D721Med (cell line): Measurements from ENCODE around the gene APPL2.
"Not testable (repeated sequence)": the region's sequence is repeated elsewhere in the genome, so short reads cannot be mapped to it uniquely, and the experiment has no call there.

Experiments
- DNase-seq: peaks from one replicate; pipeline ENCODE4 v3.0.0; 2011; ENCODE audit warnings: low spot score; ENCODE audit not compliant: insufficient read length
- FAIRE-seq: peaks from 2 replicates; lab custom pipeline; 2011; peaks lifted over from hg19 to GRCh38; lab: Jason Lieb, UNC
- TF ChIP-seq, protein P1 (sequence below): IDR thresholded peaks from 2 replicates; pipeline ENCODE4 v1.5.1; 2012; ENCODE audit warnings: mild to moderate bottlenecking, control low read depth; ENCODE audit not compliant: insufficient read depth; ENCODE audit errors: missing control alignments

The APPL2 gene

DNA sequence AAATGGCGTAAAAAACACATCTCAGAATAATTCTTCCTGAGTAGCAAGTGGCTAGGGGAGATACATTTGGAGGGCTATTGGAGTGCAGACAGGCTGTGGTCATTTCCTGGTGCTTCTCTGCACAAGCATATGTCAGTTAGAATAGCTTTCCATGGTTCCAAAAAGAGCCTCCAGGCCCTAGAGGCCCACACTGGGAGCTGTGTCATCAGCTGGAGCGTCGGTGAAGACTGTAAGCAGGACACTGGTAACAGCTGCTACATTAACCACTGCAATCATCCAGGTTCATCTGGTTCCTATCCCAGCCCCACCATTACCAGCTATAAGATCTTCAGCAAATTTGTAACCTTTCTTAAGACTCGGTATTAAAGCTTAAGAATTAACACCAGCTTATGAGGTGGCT, 31.7 kb upstream of the APPL2 start:
- FAIRE-seq (no peak), DNase-seq (no peak)

DNA sequence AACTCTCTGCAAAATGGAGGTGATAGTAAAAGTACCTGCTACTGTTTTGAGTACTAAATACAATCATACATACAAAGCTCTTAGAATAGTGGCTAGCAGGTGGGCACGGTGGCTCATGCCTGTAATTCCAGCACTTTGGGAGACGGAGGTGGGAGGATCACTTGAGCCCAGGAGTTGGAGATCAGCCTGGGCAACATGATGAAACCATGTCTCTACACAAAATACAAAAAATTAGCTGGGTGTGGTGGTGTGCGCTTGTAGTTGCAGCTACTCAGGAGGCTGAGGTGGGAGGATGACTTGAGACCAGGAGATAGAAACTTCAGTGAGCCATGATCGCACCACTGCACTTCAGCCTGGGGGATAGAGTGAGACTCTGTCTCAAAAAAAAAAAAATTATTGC, 28.8 kb upstream of the APPL2 start:
- no peak for DNase-seq
- no peak for FAIRE-seq
- TF ChIP-seq, protein P1, sequence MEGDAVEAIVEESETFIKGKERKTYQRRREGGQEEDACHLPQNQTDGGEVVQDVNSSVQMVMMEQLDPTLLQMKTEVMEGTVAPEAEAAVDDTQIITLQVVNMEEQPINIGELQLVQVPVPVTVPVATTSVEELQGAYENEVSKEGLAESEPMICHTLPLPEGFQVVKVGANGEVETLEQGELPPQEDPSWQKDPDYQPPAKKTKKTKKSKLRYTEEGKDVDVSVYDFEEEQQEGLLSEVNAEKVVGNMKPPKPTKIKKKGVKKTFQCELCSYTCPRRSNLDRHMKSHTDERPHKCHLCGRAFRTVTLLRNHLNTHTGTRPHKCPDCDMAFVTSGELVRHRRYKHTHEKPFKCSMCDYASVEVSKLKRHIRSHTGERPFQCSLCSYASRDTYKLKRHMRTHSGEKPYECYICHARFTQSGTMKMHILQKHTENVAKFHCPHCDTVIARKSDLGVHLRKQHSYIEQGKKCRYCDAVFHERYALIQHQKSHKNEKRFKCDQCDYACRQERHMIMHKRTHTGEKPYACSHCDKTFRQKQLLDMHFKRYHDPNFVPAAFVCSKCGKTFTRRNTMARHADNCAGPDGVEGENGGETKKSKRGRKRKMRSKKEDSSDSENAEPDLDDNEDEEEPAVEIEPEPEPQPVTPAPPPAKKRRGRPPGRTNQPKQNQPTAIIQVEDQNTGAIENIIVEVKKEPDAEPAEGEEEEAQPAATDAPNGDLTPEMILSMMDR = no peak

More for the DNA sequence above, 31.7 kb upstream of the APPL2 start:
- TF ChIP-seq, protein P1 = no peak

DNA sequence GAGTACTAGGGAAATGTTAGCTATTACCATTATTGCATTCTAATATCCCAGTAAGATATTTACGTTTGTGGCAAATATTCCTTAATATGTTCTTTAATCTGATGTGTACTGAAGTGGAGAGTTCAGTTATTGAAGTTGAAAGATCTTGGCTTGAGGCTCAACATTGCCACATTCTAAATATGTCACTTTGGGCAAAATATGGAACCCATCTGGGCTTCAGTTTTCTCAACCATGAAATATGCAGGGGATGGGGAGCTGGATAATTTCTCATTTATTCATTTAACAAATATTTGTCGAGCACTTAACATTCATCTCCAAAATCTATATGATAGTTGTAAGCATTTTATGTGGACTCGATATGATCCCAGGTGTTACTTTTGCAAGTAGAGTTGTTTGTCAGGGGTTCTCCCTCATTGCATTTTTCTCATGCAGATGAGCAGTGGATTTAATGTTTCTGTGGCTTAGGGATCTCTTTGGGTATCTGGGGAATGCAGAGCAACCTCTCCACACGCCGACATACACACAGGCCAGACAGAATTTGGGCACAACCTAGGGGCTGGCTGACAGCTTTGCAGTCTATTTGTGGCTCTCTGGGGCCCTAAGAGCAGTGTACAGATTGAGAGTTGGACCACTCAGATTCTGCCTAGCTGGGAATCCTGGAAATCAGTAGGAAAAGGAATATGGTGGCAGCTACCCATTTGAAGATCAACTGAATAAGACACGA, 26.6 kb upstream of the APPL2 start:
- TF ChIP-seq, protein P1 = no peak
- no peak for DNase-seq
- FAIRE-seq = no peak

DNA sequence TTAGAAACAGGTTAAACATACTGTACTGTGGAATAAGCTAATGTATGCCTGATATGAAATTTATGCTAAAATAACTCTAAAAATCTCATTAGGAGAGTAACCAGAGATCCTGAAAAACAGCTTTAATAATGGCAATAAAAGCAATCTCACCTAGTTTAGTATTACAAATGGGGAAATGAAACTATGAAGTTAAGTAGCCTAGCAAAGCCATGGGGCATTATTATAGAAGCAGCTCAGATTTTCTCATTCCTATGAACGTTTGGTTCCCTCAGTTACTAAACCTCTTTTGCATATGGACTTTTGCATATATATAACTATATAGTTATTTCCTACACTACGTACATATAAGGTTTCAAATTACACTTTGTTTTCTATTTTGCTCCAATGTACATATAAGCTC, 25.0 kb upstream of the APPL2 start:
- TF ChIP-seq, protein P1 = no peak
- DNase-seq (no peak), FAIRE-seq (no peak)

DNA sequence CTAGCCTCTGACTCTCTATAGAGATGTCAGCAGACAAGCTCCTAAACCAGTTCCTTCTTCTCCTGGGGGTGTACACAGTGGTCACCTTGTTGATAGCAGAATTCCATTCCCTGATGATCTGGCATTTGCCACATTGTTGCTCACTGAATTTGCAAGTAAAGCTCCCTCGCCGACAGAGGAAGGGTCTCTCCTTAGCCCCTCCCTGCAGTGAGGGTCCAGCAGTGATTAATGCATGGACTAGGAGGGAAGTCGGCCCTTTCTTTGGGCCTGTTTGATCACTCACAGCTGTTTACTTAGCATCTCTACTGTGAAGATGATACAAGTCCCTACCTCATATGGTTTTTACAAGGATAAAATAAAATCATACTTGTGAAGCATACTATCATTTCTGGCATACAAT, 23.3 kb upstream of the APPL2 start:
- no peak for FAIRE-seq
- no peak for DNase-seq
- TF ChIP-seq, protein P1 = no peak

DNA sequence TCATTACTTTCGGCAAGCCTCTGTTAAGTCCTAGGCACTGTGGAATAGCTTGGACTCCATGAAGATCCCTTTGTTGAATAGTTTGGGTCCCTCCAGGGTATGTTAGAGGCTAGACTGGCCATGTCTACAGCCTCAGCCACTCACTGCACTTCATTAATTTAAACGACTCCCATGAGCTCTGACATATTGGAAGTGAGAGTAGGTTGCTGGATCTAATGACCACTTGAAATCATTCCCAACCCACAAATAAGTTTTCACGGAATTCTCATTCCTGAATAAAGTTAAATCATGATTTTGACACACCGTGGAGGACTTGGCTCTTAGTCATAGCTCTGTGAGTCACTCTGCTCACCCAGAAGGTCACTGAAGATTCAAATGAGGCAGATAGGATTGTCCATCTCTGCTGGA, 21.4 kb upstream of the APPL2 start:
- TF ChIP-seq, protein P1 = no peak

DNA sequence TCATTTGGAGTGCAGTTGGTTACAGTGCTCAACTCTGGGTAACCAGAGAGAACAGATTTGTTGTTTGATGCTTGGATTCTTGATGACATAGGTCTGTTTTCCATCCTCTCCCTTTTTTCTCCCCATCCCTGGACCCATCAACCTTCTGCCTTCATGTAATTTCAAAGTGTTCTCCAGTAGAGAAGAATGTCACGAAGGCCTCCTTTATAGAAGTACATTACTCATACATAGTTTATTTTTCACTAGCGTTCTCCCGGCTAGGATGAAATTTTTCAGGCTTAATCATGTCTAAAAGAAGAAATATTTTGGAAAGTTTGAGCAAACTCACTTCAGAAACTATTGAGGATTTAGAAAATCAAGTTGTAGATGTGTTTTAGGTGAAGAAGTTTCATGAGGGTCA, 20.9 kb upstream of the APPL2 start:
- FAIRE-seq (no peak), DNase-seq (no peak)
- TF ChIP-seq, protein P1 = no peak

More for the DNA sequence above, 21.4 kb upstream of the APPL2 start:
- DNase-seq (no peak), FAIRE-seq (no peak)

DNA sequence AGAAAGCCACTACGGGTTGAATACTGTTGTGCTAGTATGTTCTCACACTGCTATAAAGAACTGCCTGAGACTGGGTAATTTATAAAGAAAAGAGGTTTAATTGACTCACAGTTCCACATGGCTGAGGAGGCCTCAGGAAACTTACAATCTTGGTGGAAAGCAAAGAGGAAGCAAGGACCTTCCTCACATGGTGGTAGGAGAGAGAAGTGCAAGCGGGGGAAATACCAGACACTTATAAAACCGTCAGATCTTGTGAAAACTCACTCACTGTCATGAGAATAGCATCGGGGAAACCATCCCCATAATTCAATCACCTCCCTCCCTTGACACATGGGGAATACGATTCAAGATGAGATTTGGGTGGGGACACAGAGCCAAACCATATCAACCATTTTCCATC, 20.5 kb upstream of the APPL2 start:
- FAIRE-seq, DNase-seq: not testable (repeated sequence)
